Spinal cord (tissue), 10 donors: Measurements from ENCODE around the gene BMF. TPM values are rescaled to one million over a fixed set of nuclear protein-coding genes. Genes with fewer than 3 reads are reported as not detected.

Experiments used
- DNase-seq, 6 donors: peaks; one replicate each; pipeline versions ENCODE4 v3.0.0 to v3.0.0-alpha.2; 2013 to 2015; ENCODE audit warnings: low spot score in 6 of 6, low read depth in 4 of 6
- H3K27ac ChIP-seq: one replicate; pipeline ENCODE4 v1.5.1; 2013; ENCODE audit warnings: low read depth, low read length, control low read depth
- H3K27me3 ChIP-seq: one replicate; pipeline ENCODE4 v1.6.1; 2013; ENCODE audit warnings: low read length; ENCODE audit not compliant: control insufficient read depth, insufficient read depth
- H3K36me3 ChIP-seq: one replicate; pipeline ENCODE4 v1.6.1; 2013; ENCODE audit warnings: low read length; ENCODE audit not compliant: control insufficient read depth, insufficient read depth
- H3K4me1 ChIP-seq: one replicate; pipeline ENCODE4 v1.6.1; 2013; ENCODE audit warnings: low read length; ENCODE audit not compliant: control insufficient read depth, insufficient read depth
- H3K4me3 ChIP-seq: one replicate; pipeline ENCODE4 v1.5.1; 2013; ENCODE audit warnings: low read depth, low read length, control low read depth
- H3K9me3 ChIP-seq: one replicate; pipeline ENCODE4 v1.6.1; 2013; ENCODE audit warnings: low read length; ENCODE audit not compliant: control insufficient read depth, insufficient read depth
- WGBS: methylation state at CpG from one replicate; pipeline ENCODE4 v1.1.5; 2013; ENCODE audit warnings: missing lambda C conversion rate; ENCODE audit not compliant: insufficient coverage; 5-methylcytosine and 5-hydroxymethylcytosine counted together
- polyA plus RNA-seq, 2 donors: library from polyadenylated mRNA; unstranded; fragments of 120-200 nt; gene quantifications; one replicate each; pipeline ENCODE4 v1.2.1, GENCODE V29; 2013; ENCODE audit not compliant: insufficient read length in 2 of 2
- total RNA-seq, 2 donors: library from RNA; depleted of rRNA in 1 of 2; stranded (reverse); fragments of 120-200 nt in 1 of 2; fragments of >200 nt in 1 of 2; gene quantifications; one replicate each; pipeline versions ENCODE4 v1.2.3 to v1.2.4, GENCODE V29; 2013 to 2014
- donor health status: healthy.

The BMF gene
- total and polyA plus RNA-seq, 4 donors = 4.6 to 10.3 (median 7.9) TPM

- peaks cover 15% of the 10 kb centered on the region for H3K27me3 ChIP-seq
- peaks cover 70% of the 10 kb centered on the region for H3K4me1 ChIP-seq
- no peak overlapping the region for H3K4me3 ChIP-seq
- 7% methylated on average over 14 of the region's 16 CpGs for WGBS
- H3K36me3 ChIP-seq = no peaks in the 10 kb centered on the region
- peak overlapping the region; percentile 78 for H3K27ac ChIP-seq
- H3K9me3 ChIP-seq = no peaks in the 10 kb centered on the region
- peak in 5 of 6 donors; percentile 65 to 95 (median 73) for DNase-seq
Observed at GRCh38 chr15:40104865-40105516, 3.7 kb downstream of the BMF start.

- Histone ChIP-seq H3K9me3 (no peaks in the 10 kb centered on the region), H3K36me3 (no peaks in the 10 kb centered on the region), H3K4me3 (no peak overlapping the region), H3K4me1 (peaks cover 64% of the 10 kb centered on the region), H3K27ac (peak overlapping the region; percentile 78), H3K27me3 (peaks cover 15% of the 10 kb centered on the region)
- DNase-seq = no peak
- 62% methylated on average over 3 of the region's 8 CpGs for WGBS
Observed at GRCh38 chr15:40104296-40104864, 4.3 kb downstream of the BMF start.

- H3K4me3 ChIP-seq = no peak overlapping the region
- peaks cover 16% of the 10 kb centered on the region for H3K27me3 ChIP-seq
- no peaks in the 10 kb centered on the region for H3K9me3 ChIP-seq
- WGBS = 59% methylated on average over 7 of the region's 7 CpGs
- no peaks in the 10 kb centered on the region for H3K36me3 ChIP-seq
- DNase-seq = no peak
- peaks cover 65% of the 10 kb centered on the region for H3K4me1 ChIP-seq
- peak overlapping the region; percentile 78 for H3K27ac ChIP-seq
Observed at GRCh38 chr15:40103864-40104271, 4.8 kb downstream of the BMF start.

GRCh38 chr15:40102897-40103858 is 5.5 kb downstream of the BMF start:
- peak in 3 of 6 donors; percentile 65 to 92 (median 87) for DNase-seq
- no peaks in the 10 kb centered on the region for H3K36me3 ChIP-seq
- 17% methylated on average over 29 of the region's 29 CpGs for WGBS
- H3K27me3 ChIP-seq = peaks cover 19% of the 10 kb centered on the region
- H3K4me1 ChIP-seq = peaks cover 68% of the 10 kb centered on the region
- no peak overlapping the region for H3K4me3 ChIP-seq
- H3K9me3 ChIP-seq = no peaks in the 10 kb centered on the region
- peak overlapping the region; percentile 78 for H3K27ac ChIP-seq

- Histone ChIP-seq H3K9me3 (no peaks in the 10 kb centered on the region), H3K27ac (no peak overlapping the region), H3K4me1 (peaks cover 67% of the 10 kb centered on the region), H3K4me3 (no peak overlapping the region), H3K27me3 (peaks cover 11% of the 10 kb centered on the region), H3K36me3 (no peaks in the 10 kb centered on the region)
- 98% methylated on average over 4 of the region's 6 CpGs for WGBS
- DNase-seq = no peak
Observed at GRCh38 chr15:40100947-40101905, 7.5 kb downstream of the BMF start.

GRCh38 chr15:40100123-40100946 is 8.3 kb downstream of the BMF start:
- Histone ChIP-seq H3K9me3 (no peaks in the 10 kb centered on the region), H3K4me1 (peaks cover 64% of the 10 kb centered on the region), H3K36me3 (no peaks in the 10 kb centered on the region), H3K27me3 (peaks cover 7% of the 10 kb centered on the region), H3K4me3 (no peak overlapping the region), H3K27ac (no peak overlapping the region)
- WGBS = 82% methylated on average over 11 of the region's 13 CpGs
- no peak for DNase-seq

GRCh38 chr15:40098489-40099261 is 10.0 kb downstream of the BMF start:
- H3K27me3 ChIP-seq = peaks cover 10% of the 10 kb centered on the region
- no peak overlapping the region for H3K4me3 ChIP-seq
- peaks cover 51% of the 10 kb centered on the region for H3K4me1 ChIP-seq
- H3K27ac ChIP-seq = peak overlapping the region; percentile 71
- 19% methylated on average over 10 of the region's 12 CpGs for WGBS
- H3K36me3 ChIP-seq = no peaks in the 10 kb centered on the region
- H3K9me3 ChIP-seq = no peaks in the 10 kb centered on the region
- peak in 2 of 6 donors; percentile 73 to 74 for DNase-seq

- WGBS = 51% methylated on average over 9 of the region's 10 CpGs
- Histone ChIP-seq H3K4me1 (peaks cover 50% of the 10 kb centered on the region), H3K27ac (peak overlapping the region; percentile 71), H3K27me3 (peaks cover 10% of the 10 kb centered on the region), H3K9me3 (no peaks in the 10 kb centered on the region), H3K36me3 (no peaks in the 10 kb centered on the region), H3K4me3 (no peak overlapping the region)
- no peak for DNase-seq
Observed at GRCh38 chr15:40097968-40098476, 10.7 kb downstream of the BMF start.
